NCI-H748 treated with DMSO at 0.1 percent for 48 hours (cell line): Measurements from ENCODE around the gene ZGPAT.
"Not testable (repeated sequence)": the region's sequence is repeated elsewhere in the genome, so short reads cannot be mapped to it uniquely, and the experiment has no call there.

Experiments used
- DNase-seq: peaks from one replicate; lab custom pipeline; 2025; lab: John Stamatoyannopoulos, UW

Gene ZGPAT

DNA sequence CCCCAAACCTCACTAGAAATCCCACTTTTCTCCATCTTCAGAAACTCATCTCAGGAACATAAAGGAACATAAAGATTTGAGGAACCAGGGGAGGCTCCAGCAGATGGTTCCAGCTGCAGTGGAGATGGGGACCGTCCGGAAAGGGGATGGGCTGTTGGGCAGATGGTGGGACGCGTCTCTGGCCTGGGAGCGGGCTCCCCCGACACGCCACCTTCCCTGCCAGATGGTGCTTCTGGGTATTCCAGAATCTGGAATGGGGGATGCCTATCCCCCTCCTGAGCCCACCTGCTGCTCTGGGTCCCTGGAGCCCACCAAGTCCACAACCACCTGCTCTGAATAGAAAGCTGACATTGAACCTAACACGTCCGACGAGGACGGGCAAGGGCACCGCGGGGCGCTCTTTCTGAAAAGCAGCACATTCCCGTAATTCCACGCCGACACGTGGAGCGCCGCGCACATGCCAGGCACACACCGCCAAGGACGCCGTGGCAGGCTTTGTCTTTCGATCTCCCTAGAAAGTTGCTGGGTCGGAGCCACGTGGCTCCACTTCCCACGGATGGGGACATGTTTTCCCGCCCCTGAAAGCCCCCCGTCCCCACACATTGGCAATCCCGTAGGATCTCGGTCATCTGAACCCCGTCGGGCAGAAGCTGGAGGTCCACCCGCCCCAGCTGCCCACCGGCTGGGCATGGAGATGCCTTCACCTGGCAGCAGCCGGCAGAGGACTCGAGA lies 59.0 kb downstream of the ZGPAT start:
- no peak for DNase-seq

DNA sequence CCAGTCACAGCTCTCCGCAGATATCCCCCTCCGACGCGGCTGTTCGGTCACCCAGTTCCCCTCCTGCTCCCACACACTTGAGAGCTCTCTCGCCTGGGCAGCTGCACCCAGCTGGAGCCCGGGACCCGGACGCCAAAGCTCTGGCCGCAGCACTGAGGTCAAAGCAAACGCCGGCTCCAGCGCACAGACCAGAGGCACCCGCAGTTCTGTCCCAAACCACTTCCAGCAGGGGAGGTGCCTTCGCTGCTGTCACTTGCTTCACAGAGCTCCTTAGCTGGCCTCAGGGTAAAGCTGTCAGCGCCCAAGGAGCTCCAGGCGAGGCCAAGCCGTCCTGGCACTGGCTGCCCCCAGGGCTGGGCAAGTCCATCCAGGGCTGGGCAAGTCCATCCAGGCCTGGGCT lies 59.6 kb downstream of the ZGPAT start:
- no peak for DNase-seq

DNA sequence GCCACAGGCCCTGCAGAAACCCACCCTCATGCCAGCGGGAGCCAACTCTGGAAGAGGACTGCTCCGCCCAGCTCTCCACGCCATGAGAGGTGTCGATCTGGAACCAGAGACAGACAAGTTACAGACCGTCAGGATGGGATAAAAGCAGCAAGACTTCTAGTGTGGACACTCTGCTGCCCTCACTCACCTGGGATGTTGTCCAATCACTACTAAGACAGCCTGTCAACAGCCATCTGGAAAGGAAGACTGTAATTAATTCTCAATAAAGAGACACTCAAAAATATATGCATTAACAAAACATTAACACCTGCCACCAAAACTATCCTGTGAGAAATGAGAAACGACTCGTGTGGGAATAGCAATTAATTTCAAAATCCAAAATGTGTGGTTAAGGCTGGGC lies 60.0 kb downstream of the ZGPAT start:
- no peak for DNase-seq

DNA sequence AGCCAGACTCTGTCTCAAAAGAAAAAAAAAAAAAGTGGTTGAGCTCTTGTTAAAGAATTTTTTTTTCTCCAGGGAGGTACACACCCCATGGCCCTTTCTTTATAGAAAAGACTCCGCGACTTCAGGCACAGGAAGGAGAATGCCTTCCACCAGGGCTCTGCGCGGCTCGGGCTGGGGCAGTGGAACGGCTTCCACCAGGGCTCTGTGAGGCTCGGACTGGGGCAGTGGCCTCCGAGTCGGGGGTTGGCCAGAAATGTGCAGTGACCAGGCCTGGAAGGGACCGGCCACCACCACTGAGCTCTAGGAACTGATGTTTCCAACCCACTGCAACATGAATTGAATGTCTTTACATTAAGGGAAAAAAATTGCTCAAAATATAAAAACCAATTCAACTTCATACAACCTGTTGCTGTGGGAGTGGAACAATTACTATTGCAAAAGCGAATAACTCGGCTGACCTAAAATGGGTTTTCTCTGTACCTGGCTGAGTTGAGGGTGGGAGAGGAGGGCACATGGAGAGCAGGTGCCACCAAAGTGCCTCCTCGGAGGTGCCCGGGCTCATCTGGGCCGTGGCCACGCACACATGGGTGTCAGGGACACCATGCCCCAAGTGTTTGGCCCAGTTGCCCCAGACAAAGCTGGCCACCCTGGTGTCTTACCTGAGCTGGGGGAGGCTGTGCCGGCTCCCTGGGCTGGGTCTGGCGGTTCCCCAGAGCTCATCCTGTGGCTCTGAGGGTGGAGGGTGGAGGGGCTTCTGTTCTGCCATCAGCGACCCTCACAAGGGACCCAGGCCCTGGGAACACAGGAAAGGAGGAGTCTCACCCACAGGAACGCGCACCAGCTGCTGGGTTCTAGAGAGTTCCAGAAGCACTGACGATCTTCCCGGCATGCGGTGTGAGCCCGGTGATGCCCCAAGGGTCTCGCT lies 61.0 kb downstream of the ZGPAT start:
- DNase-seq = no peak

DNA sequence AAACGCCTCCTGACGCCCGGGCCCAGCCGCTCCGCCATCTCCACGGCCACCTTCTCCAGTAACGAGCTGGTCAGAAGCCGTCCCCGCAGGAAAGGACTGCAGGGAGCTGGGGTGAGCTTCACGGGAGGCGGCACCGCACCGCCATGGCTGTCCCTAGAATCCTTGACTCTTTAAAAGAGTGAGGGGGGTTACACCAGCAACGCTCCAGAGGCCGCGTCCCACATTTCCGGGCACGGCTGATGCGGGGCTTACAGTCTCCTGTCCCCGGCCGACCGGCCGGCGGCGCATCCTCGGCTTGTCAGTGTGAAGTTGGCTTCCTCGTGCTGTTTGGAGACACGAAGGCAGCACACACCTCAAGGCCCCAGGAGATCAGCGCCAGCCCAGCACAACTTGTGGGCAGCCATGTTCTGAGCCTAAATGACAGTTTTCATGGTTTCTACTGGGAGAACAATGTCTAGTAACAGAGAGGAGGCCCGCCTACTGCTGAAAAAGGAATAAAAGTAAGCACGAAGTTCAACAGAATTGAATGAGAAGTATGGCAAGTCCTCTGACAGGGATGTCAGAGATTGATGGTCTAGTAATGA lies 62.1 kb downstream of the ZGPAT start:
- no peak for DNase-seq

DNA sequence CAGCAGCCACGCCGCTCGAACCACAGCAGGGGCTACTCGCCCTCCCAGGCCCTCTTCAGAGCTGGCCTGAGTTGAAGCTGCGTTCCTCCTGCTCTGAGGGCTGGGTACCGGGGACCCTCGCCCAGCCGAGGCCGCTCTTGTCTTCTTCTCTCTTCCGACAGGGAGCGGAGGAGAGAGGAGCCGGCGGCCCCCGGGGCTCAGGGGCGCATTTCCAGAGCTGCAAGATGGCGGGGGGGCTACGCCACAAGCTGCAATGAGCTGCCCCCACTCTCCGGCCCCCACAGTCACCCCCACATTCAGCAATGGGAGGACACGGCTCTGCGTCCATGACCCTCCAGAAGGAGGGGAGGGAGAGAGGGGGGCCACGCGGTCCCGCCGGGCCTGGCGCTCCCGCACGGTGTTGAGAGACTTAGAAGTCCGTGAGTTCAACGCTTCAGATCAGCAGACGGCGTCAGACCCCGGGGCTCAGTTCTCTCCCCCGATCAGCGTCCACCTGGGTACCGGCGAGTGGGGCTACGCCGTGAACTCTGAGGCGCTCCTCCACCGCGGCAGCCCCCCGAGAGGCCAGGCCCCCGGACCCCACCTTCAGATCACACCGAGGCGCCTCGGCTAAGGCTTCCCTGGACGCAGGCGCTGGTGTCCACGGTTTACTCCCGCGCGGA lies 63.3 kb downstream of the ZGPAT start:
- DNase-seq = no peak

DNA sequence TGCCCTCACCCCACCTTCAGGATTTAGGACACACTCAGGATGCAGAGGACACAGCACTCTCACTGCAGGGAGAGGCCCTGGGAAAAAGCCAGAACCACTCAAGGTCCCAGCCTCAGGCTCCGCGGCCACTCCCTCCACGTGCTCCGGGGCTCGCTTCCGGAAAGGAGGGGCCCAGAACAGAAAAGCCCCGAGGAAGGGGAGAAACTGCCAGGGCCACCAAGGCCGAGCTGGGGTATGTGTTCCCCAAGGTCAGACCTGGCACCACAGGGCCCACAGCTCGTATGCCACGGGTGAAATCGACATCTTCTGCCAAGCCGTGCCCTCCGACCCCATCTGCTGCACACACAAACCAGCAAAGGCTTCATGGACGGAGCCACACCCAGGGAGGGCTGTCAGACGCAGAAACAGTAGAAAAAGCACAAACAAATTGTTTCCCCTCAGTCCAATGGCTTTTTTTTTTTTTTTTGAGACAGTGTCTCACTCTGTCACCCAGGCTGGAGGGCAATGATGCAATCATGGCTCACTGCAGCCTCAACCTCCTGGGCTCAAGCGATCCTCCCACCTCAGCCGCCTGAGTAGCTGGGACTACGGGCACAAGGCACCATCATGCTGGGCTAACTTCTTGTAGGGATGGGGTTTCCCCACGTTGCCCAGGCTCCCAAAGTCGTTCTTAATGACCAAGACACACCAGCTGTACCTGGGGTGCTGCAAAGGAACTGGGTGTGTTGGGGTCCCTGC lies 65.1 kb downstream of the ZGPAT start:
- no peak for DNase-seq

DNA sequence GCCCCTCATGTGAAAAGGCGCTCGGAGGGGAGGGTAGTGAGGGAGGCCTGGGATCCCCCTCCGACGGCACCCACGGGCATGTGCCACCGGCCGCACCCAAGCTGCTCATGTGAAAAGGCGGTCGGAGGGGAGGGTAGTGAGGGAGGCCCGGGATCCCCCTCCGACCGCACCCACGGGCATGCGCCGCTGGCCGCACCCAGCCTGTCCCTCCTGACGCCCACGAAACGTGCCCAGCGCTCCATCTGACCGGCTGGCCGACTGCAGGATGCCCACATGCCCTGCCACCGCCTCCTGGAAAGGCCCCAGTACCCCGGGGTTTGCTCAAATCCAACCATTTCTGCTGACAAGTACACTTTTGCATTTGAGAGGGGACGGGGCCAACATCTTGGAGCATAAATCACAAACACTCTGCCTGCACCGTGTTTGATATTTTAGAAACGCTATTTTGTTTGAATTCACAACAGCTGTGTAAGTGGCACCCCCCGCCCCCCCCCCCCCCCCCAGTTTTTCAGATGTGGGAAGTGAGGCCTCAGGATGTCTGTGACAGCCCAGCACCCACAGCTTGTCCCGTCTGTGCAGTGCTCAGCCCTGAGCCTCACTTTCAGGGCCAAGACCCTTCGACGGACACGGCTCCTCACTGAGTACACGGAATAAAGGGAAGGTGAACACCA lies 65.9 kb downstream of the ZGPAT start:
- DNase-seq = no peak

DNA sequence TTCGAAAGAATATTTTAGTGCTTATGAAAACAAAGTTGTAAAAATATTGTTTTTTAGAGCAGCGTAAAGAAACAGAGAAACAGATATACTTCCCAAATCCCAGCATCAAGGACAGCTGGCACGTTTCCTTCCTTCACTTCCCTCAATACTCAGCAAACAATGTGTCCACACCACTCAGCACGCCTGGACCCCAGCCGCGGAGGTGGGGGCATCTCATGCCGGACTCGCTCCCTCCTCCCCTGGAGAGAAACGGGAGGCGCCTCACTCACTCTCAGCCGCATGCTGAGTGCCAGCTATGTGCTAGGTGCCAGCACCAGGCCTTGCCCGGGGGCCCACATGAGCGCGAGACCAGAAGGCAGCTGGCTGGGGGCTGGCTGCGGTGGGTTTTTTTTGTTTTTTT lies 66.5 kb downstream of the ZGPAT start:
- no peak for DNase-seq

DNA sequence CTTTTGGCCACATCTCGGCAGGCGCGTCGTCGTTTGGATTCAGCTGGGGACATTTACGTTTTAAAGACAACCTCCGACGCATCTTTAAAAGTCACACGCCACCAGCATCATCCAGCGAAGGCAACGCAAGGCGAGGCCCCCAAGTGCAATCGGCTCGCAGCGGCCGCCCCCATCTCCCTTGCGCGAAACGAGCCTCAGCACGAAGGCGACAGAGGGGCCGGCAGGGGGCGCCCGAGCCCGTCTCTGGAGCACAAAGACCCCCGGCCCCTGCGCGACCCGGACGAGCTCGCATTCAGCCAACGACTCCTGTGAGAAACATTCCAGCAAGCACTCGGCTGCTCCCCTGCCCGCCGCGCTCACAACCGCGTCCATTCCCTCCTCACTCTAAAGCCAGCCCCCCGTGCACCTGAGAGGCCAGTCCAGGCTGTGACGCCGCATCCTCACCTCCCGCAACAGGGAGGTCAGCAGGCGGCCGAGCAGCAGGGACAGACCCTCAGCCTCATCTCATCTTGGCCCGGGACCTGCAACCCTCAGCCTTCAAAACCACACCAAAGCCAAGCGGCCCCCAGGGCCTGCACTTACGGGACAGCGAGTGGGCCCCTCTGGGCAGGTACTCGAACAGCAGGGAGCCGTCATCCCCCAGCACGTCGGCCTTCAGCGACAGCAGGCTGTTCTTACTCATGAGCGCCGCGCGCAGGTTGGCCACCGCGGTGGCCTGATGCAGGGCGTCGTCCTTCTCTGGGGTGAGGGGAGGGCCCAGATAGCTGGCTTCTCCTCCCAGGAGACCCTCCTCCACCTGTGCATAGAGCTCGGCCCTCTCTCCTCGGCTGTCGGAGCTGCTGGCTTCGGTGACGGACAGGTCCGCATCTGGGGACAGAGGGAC lies 67.5 kb downstream of the ZGPAT start:
- no peak for DNase-seq

DNA sequence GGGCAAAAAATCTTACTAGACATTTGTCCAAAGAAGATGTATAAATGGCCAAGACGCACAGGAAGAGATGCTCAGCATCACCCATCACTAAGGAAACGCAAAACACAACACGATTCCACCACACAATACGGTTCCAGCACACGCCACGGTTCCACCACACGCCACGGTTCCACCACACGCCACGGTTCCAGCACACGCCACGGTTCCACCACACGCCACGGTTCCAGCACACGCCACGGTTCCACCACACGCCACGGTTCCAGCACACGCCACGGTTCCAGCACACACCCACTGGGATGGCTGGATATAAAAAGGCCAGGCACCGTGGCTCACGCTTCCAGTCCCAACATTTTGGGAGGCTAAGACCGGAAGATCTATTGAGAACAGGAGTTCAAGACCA lies 69.0 kb downstream of the ZGPAT start:
- not testable (repeated sequence) for DNase-seq

DNA sequence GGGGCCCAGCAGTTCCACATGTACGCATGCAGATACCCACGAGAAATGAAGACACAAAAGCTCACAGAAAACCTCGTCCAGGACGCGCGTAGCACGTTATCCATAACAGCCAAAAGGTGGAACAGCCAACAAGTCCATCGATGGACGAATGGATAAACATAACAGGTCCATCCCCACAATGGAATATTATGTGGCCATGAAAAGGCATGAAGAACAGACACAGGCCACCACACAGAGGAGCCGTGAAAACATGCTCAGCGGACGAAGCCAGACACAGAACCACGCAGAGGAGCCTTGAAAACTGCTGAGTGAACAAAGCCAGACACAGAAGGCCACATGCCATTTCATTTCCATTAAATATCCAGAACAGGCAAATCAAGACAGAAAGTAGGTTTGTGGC lies 69.8 kb downstream of the ZGPAT start:
- no peak for DNase-seq

DNA sequence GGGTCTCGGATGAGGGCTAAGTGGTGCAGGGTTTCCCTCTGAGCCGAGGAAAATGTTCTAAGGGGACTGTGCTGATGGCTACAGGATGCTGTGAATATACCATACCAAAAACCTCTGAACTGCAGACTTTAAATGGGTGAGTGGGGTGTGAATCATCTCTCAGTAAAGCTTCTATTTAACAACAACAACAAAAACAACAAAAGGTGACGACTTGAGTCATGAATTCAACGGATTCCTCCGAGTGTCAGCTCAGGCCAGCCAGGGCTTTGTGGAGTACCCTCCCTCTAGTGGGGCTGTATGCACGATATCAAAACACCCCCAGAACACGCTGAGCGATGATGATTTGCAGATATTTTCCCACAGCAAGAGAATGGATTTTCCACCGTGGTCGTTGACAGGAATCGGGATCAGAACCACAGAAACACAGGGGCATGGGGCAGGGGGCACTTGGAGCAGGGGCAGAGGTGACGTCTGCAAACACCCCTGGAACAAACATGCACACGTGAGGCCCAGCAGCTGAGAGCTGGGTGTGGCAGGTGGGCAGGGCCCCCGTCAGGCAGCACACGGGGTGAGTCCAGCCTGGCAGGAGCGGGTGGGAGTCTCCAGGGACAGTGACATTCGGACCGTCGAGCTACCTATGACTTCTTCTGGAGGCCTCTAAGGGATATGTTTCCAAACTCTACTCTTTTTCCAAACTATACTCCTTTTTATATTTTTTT lies 70.4 kb downstream of the ZGPAT start:
- no peak for DNase-seq

DNA sequence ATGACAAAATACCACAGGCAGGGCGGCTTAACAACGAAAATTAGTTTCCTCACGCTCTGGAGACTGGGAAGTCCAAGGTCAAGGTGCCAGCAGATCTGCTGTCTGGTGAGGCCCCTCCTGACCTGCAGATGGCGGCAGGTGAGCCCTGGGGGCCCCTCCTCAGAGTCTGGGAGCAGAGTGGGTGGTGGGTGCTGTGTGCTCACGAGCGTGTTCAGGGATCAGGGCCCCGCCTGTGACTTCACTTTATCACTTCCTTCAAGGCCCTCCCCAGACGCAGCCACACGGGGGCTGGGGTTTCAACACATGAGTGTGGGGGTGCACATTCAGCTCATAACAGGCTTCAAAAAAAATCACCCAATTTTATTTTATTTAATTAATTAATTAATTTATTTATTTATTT lies 71.0 kb downstream of the ZGPAT start:
- DNase-seq = no peak

DNA sequence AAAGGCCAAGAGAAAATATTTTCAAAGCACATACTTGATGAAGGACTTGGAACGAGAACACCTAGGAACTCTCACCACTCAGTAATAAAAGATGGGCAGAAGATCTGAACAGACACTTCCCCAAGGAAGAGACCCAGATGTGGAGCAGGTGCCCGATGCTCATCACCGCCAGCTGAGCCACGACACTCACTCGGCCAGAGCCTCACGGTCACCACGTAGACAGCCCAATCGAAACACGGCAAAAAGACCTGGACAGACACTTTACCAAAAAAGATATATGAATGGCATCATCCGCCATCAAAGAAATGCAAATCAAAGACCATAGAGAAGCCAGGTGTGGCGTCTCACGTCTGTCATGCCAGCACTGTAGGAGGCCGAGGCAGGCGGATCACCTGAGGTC lies 73.3 kb downstream of the ZGPAT start:
- no peak for DNase-seq

DNA sequence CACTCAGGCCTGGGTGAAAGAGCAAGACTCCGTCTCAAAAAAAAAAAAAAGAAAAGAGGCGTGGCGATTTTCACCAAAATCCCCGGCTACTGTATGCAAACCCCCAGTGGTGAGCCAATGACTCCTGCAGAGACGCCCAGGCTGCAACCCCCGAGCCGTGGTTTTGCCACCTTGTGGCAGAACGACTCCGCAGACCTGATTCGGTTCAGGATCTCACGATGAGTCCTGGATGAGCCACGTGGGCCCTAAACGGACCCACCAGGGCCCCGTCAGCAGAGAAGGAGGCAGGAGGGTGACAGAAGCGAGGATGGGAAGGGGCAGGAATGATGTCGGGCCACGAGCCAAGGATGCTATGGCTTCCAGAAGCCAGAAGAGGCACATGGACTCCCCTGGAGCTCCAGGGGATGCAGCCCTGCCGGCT lies 74.2 kb downstream of the ZGPAT start:
- no peak for DNase-seq

DNA sequence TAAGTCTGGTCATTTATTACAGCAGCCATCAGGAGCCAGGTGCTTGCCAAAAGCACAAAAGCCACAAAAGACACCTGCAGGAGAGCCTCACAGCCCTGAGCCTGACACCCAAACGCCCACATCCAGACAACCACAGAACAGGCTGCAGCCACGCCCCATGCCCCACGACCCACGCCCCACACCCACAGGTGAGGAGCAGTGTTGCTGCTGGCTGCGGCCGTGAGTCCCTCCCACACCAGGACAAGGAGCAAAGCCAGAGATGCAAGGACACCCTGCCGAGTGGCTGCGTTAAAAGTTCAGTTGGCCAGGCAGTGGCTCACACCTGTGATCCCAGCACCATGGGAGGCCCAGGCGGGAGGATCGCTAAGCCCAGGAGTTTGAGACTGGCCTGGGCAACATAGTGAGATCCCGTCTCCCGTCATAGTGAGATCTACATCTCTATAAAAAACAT lies 74.7 kb downstream of the ZGPAT start:
- DNase-seq = no peak

DNA sequence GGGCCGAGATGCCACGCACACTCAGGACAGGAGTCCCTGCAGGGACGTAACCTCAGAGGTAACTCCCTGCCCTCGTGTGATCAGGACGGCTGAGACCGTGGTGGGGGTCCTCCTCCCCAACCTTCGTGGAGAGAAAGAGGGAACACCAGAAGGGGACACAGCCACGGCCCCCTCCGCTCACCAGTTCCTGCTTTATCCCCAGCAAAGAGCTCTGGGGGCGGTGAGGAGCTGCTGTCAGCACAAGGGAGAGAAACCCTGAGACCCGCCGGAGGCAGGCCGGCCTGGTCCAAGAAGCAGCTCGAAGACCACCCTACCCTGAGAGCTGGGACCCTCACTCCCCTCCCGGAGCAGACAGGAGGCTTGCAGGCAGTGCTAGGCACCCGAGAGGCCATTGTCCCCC lies 76.1 kb downstream of the ZGPAT start:
- DNase-seq = no peak

DNA sequence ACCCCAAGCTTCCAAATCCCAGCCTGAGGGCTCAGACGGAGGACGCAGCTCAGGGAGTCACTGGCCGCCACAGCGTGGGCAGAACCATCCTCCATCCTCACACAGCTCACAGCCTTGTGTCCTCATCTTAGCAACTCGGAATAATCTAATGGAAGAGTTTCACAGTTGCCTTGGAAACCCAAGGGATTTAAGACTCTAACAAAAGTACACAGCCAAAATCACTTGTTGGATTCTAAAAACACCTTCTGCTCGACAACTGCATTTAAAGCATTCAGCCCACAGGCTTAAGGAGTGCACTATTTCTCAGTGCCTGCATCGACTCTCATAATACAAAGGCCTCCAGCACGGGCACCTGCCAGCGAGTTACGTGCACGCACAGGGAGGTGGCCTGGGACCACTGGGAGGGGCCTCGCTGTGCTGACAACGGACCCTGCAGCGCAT lies 77.9 kb downstream of the ZGPAT start:
- no peak for DNase-seq
